ENCODE measurements around the gene CCDC92B.

- TF ChIP-seq CTCF (IDR thresholded peaks at IDR 0.05) = no peak
- no peak for TF ChIP-seq POLR2A (IDR thresholded peaks at IDR 0.05)
These were observed 68.5 kb downstream of the CCDC92B start for GRCh38 chr17:2680961-2681360.

Measured in thyroid gland (tissue), 4 donors.